ENCODE measurements around the gene ZNF222.
A peak's percentile ranks its signal among the peaks of the same experiment; 100 is the strongest.

Gene ZNF222

GRCh38 chr19:44025217-44025936 lies at the start of gene ZNF222:
TSS of gene ZNF222 (plus strand) at chr19:44025379. CDS start at chr19:44025437, 58 bp downstream.
- peak; percentile 84 for DNase-seq

GRCh38 chr19:43976732-43977131 lies 48.4 kb upstream of the ZNF222 start:
- DNase-seq = no peak

- DNase-seq = no peak
These were observed 41.7 kb upstream of the ZNF222 start for GRCh38 chr19:43983544-43983911.

GRCh38 chr19:43983912-43984686 lies 41.1 kb upstream of the ZNF222 start, which contains the start of gene ZNF155:
TSS of gene ZNF155 (plus strand) at chr19:43984188. CDS start at chr19:43988544, 4,356 bp downstream.
- peak; percentile 90 for DNase-seq

GRCh38 chr19:43984687-43985000 lies 40.5 kb upstream of the ZNF222 start:
- DNase-seq = peak; percentile 57

DNA sequence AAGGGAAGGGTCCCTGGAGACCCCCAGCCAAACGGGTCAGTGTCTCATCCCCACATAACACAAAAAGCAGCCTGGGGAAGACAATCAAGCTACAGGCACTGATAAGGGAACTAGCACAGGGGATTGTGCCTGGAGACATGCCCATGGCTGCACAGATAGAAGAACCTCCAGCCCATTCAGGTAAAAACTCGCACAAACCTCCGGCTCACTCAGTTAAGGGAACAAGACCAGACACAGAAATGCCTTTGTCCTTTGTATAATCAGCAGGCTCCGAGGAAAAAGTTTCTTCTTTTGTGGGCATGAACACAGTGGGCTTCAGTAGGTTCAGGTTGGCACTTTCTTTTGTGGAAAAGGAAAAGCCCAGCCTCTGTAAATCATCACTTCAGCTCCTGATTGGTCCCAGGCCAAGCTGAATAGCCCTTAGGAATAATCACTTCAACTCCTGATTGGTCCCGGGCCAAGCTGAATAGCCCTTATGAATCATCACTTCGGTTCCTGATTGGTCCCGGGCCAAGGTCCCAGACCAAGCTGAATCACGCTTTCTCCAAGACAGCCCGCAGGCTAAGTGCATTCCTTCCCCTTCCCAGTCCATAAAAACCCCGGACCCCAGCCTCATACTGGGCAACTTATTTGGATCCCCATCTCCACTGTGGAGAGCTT lies 27.4 kb upstream of the ZNF222 start:
- DNase-seq = no peak

- no peak for DNase-seq
These were observed 23.0 kb upstream of the ZNF222 start for GRCh38 chr19:44002212-44002565.

DNA sequence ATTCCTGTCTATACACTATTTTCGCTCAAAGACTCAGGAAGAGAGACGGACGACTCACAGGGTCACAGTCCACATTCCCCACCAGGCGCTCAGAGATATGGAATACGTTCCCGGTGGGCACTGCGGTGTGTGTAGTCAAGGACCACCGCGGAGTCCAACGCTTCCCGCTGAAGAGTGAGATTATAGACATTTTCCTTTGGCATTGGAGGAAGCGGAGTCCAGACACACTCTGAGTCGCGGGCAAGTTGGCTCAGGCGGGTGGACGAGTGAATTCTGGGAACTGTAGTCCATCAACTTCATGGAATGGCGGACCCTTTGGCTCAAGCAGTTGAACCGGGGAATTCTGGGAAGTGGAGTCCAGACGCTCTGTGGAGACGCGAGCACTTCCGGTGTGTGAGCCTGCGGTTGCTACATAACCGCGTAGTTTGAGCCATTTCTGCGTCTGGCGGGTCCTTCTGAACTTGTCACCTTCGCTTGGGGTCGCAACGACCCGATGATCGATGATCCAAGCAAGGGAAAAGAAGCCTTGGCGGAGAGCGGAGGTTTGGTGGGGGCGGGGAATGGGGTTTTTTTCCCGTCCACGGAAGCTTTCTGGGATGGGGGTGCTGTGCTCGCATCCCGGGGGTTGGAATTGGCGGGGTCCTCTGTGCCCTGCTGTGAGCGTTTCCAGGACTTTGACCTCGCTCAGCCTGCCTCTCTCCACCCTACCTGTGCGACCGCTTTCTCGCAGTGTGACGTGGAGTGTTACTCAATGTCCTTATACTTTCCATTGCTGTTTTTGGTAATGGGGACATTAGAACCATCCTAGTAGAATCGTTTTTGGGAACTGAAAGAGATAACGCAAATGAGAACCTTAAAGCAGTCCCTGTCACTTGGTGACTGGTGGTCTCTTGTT lies 22.4 kb upstream of the ZNF222 start, which contains the start of gene ZNF230:
Gene ZNF230 (plus strand): TSS at position 392 of the 895 bp plus-strand sequence. CDS start 4,122 bp downstream, outside the sequence.
- peak; percentile 91 for DNase-seq

- no peak for DNase-seq
These were observed 21.6 kb upstream of the ZNF222 start for GRCh38 chr19:44003461-44004009.

DNA sequence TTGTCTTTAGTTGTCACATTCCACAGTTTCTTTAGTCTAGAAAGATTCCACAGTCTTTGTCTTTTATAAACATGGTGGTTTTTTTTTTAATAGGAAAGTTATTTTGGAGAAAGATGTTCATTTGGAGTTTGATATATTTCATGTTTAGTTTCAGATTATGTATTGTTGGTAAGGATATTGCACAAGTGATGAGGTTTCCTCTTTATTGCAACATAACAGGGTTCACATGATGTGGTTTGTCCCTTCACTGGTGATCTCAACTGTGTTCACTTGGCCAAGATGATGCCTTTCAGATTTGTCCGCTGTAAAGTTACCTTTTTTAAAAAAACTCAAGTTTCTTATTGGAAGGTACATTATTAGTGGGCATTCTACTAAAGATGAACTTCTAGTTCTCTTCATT lies 19.2 kb upstream of the ZNF222 start:
- no peak for DNase-seq

GRCh38 chr19:44007473-44007872 lies 17.7 kb upstream of the ZNF222 start:
- no peak for DNase-seq

- no peak for DNase-seq
These were observed 14.7 kb upstream of the ZNF222 start for GRCh38 chr19:44010468-44010867.

GRCh38 chr19:44019498-44019897 lies 5.7 kb upstream of the ZNF222 start:
- DNase-seq = no peak

DNA sequence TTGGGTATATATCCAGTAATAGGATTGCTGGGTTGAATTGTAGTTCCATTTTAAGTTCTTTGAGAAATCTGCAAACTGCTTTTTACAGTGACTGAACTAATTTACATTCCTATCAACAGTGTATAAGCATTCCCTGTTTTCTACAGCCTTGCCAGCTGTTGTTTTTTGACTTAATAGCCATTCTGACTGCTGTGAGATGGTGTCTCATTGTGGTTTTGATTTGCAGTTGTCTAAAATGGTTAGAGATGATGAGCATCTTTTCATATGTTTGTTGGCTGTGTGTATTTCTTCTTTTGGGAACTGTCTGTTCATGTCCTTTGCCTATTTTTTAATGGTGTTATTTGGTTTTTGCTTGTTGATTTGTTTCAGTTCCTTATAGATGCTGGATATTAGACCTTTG lies 4.0 kb upstream of the ZNF222 start:
- no peak for DNase-seq

GRCh38 chr19:44024900-44025216 lies 321 bp upstream of the ZNF222 start:
- no peak for DNase-seq

GRCh38 chr19:44026622-44027021 lies 1.4 kb downstream of the ZNF222 start:
- DNase-seq = no peak

GRCh38 chr19:44032001-44032610 lies 6.9 kb downstream of the ZNF222 start:
- no peak for DNase-seq

DNA sequence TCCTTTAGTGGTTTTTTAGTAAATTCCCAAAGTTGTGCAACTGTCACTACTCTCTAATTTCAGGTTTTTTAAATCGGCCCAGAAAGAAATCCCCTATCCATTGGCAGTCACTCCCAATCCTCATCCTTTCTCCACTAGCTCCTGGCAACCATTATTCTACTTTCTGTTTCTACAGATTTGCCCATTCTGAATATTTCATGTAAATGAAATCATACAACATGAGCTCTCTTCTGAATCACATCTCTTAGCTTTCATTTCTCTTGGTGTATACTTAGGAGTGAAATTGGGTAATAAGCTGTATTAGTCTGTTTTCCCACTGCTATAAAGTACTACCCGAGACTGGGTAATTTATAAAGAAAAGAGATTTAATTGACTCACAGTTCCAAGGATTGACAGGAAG lies 17.0 kb downstream of the ZNF222 start:
- no peak for DNase-seq

DNA sequence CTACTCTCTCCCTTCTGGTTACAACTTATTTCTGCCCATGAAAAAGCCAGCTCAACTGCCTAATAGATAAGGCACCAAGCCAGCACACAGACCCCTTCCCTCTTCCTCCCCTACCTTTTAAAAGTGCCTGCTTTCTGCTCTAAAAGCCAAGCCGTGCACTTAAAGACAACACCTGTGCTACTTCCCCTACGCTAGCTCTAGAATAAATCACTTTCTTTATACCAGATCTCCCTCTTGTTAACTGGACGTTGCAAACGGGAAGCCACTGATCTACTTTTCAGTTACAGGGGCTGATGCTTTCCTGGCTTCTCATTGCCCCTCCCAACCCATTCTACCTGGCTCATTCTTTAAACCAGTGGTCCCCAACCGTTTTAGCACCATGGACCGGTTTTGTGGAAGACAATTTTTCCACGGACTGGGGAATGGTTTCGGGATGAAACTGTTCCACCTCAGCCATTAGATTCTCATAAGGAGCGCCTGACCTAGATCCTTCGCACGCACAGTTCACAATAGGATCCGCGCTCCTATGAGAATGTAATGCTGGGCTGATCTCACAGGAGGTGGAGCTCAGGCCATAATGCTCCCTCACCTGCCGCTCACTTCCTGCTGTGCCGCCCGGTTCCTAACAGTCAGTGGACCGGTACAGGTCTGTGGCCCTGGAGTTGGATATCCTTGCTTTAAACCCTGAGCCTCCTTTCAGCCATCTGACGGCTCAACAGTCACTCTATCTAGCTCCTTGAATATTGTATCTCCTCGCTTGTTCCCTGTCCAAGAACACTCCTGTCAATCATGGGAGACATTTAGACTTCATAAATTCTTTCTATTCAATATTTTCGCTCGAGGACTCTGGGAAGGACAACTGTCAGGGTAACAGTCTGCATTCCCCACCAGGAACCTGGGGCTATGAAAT lies 25.8 kb downstream of the ZNF222 start:
- peak; percentile 45 for DNase-seq

- peak; percentile 96 for DNase-seq
These were observed 26.6 kb downstream of the ZNF222 start, which contains the start of gene ZNF223 for GRCh38 chr19:44051650-44052402. TSS of gene ZNF223 (plus strand) at chr19:44052036. CDS start at chr19:44055177, 3,141 bp downstream.

Data from right forelimb (tissue), 1 donor.